HepG2 (cell line): ENCODE measurements around the gene ADARB2. TPM values are rescaled to one million over a fixed set of nuclear protein-coding genes. Genes with fewer than 3 reads are reported as not detected.

Experiments
- ATAC-seq: fragments of 200-7000 bp; cut with Tn5 transposase; 3 replicates; pipeline ENCODE4 v1.9.1; 2020; ENCODE audit warnings: mild to moderate bottlenecking, moderate library complexity
- BruUV-seq: library from RNA; stranded (reverse); fragments of 400-500 nt; replicated peaks from 2 replicates; lab custom pipeline; 2021; lab: Mats Ljungman, UMichigan
- CTCF ChIA-PET: fragments of 300-600 bp; formaldehyde crosslinking; extraction: SDS; loops from one replicate; lab custom pipeline; 2021; ENCODE audit warnings: low total read pairs, inconsistent platforms, low intra/inter-chr PET ratio; lab: Yijun Ruan, JAX
- POLR2A ChIA-PET: fragments of 350-600 bp; sonication (Branson Sonifier 250); formaldehyde crosslinking; loops from one replicate; lab custom pipeline; 2020; ENCODE audit warnings: antibody characterized with exemption, inconsistent platforms; lab: Yijun Ruan, JAX
- DNase-seq: peaks from one replicate; pipeline ENCODE4 v3.0.0-alpha.2; 2015; ENCODE audit warnings: low spot score
- FAIRE-seq: peaks from 3 replicates; lab custom pipeline; 2011; peaks lifted over from hg19 to GRCh38; lab: Jason Lieb, UNC
- H2AFZ ChIP-seq: one replicate; pipeline ENCODE4 v1.6.1; 2011; ENCODE audit warnings: low read length, inconsistent platforms
- H3K27ac ChIP-seq: fragments of 300-600 bp; 3 replicates; pipeline ENCODE4 v1.8.0; 2011; ENCODE audit warnings: mixed run types, mild to moderate bottlenecking, mixed read lengths, low read length, inconsistent platforms; ENCODE audit not compliant: insufficient read depth; ENCODE audit errors: extremely low read length
- H3K27me3 ChIP-seq, 2 experiments: fragments of 200-600 bp in 1 of 2; 2 replicates in 1 of 2; 3 replicates in 1 of 2; pipeline versions ENCODE4 v1.6.0 to v1.8.0; 2011; ENCODE audit warnings: low read length in 2 of 2, mild to moderate bottlenecking in 2 of 2, moderate library complexity in 2 of 2, inconsistent platforms in 1 of 2; ENCODE audit not compliant: insufficient read depth in 2 of 2, control insufficient read depth in 1 of 2
- H3K36me3 ChIP-seq, 2 experiments: fragments of 200-600 bp in 1 of 2; replicated peaks in 1 of 2; 2 replicates in 1 of 2; 3 replicates in 1 of 2; pipeline versions ENCODE4 v1.5.1 to v1.8.0; 2011; ENCODE audit warnings: low read length in 2 of 2, inconsistent platforms in 1 of 2; ENCODE audit not compliant: insufficient read depth in 2 of 2, control insufficient read depth in 1 of 2
- H3K4me1 ChIP-seq: 2 replicates; pipeline ENCODE4 v1.5.1; 2012; ENCODE audit warnings: low read length, inconsistent platforms; ENCODE audit not compliant: insufficient read depth
- H3K4me2 ChIP-seq: 2 replicates; pipeline ENCODE4 v1.6.0; 2011; ENCODE audit warnings: low read depth, low read length, inconsistent platforms
- H3K4me3 ChIP-seq, 3 experiments: fragments of 200-600 bp in 1 of 3; sonication (generic), shearing (Covaris generic) in 1 of 3; replicated peaks in 1 of 3; 2 replicates each; pipeline ENCODE4 v1.5.1; 2011 to 2016; ENCODE audit warnings: low read length in 3 of 3, inconsistent platforms in 2 of 3, low read depth in 2 of 3, mild to moderate bottlenecking in 2 of 3, control low read depth in 1 of 3, mixed read lengths in 1 of 3; ENCODE audit not compliant: insufficient read depth in 1 of 3
- H3K79me2 ChIP-seq: one replicate; pipeline ENCODE4 v1.6.1; 2011; ENCODE audit warnings: low read length, inconsistent platforms; ENCODE audit not compliant: insufficient read depth
- H3K9ac ChIP-seq: 2 replicates; pipeline ENCODE4 v1.6.0; 2011; ENCODE audit warnings: mild to moderate bottlenecking, low read depth, low read length, inconsistent platforms; ENCODE audit not compliant: insufficient read depth
- H3K9me3 ChIP-seq: 2 replicates; pipeline ENCODE4 v1.5.1; 2012; ENCODE audit warnings: mild to moderate bottlenecking, low read length
- H4K20me1 ChIP-seq: 2 replicates; pipeline ENCODE4 v1.6.0; 2011; ENCODE audit warnings: inconsistent platforms, mild to moderate bottlenecking, low read length, moderate library complexity; ENCODE audit not compliant: insufficient read depth
- BRCA1 ChIP-seq: sonication (generic); formaldehyde crosslinking; IDR thresholded peaks from 2 replicates; pipeline ENCODE4 v1.4.0; 2020; ENCODE audit warnings: missing genetic modification reagents
- GTF3A ChIP-seq: sonication (generic); formaldehyde crosslinking; conservative IDR thresholded peaks from 2 replicates; pipeline ENCODE4 v1.4.0; 2020; ENCODE audit warnings: mild to moderate bottlenecking, missing genetic modification reagents
- MEF2D ChIP-seq: sonication (generic); formaldehyde crosslinking; IDR thresholded peaks from 2 replicates; pipeline ENCODE4 v1.5.1; 2020; ENCODE audit warnings: mild to moderate bottlenecking, missing genetic modification reagents
- PRDM15 ChIP-seq: sonication (generic); formaldehyde crosslinking; IDR thresholded peaks from 2 replicates; pipeline ENCODE4 v1.4.0; 2020; ENCODE audit warnings: missing genetic modification reagents
- RAD21 ChIP-seq: fragments of 450-650 bp; formaldehyde crosslinking; IDR thresholded peaks from 2 replicates; pipeline ENCODE4 v1.5.0; 2020; ENCODE audit warnings: mild to moderate bottlenecking
- SSRP1 ChIP-seq: IDR thresholded peaks from 2 replicates; pipeline ENCODE4 v1.6.1; 2016; ENCODE audit warnings: control low read depth
- ZNF256 ChIP-seq: sonication (generic); formaldehyde crosslinking; conservative IDR thresholded peaks from 2 replicates; pipeline ENCODE4 v1.4.0; 2020; ENCODE audit warnings: missing genetic modification reagents
- WGBS: methylation state at CpG from one replicate; pipeline ENCODE4 v1.1.6; 2017; ENCODE audit warnings: low lambda C conversion rate; 5-methylcytosine and 5-hydroxymethylcytosine counted together
- in situ Hi-C: cut with HindIII; loops from 2 replicates; pipeline ENCODE4 v1.10.0; 2017; ENCODE audit warnings: low pct_unique_long_range_greater_than_20kb; ENCODE audit not compliant: extremely low pct_ligation_motif_present
- intact Hi-C: fragments of 100-400 bp; cut with micrococcal nuclease; formaldehyde crosslinking; loops from one replicate; pipeline ENCODE4 v1.10.0; 2022; ENCODE audit not compliant: unreplicated experiment
- polyA plus RNA-seq, 8 experiments: library from polyadenylated mRNA; depleted of rRNA in 3 of 8; stranded (reverse) in 7 of 8; unstranded in 1 of 8; fragments of >200 nt; fragmentation: Illumina TruSeq in 4 of 8; extraction: Trizol in 4 of 8; gene quantifications; 2 replicates each; pipeline versions ENCODE4 v1.2.1 to v1.2.3, GENCODE V29; 2011 to 2016; ENCODE audit warnings: low read depth in 4 of 8, missing spikeins in 1 of 8, mixed read lengths in 1 of 8; ENCODE audit not compliant: insufficient read depth in 1 of 8
- total RNA-seq, 5 experiments: library from RNA; depleted of rRNA; stranded (reverse); fragments of >200 nt; fragmentation: Illumina TruSeq; extraction: Trizol; gene quantifications; 2 replicates each; pipeline ENCODE4 v1.2.3, GENCODE V29; 2016; ENCODE audit warnings: low read depth in 1 of 5
- TF ChIP-seq, protein P1 (sequence below): sonication (generic); formaldehyde crosslinking; IDR thresholded peaks from 2 replicates; pipeline ENCODE4 v1.5.1; 2020; ENCODE audit warnings: mild to moderate bottlenecking, missing genetic modification reagents, moderate library complexity

ADARB2 gene
- total and polyA plus RNA-seq, 2 of the 13 experiments (the other 11 are each of a cell fraction or from before 2014, with no cell fraction given) = not detected

DNA sequence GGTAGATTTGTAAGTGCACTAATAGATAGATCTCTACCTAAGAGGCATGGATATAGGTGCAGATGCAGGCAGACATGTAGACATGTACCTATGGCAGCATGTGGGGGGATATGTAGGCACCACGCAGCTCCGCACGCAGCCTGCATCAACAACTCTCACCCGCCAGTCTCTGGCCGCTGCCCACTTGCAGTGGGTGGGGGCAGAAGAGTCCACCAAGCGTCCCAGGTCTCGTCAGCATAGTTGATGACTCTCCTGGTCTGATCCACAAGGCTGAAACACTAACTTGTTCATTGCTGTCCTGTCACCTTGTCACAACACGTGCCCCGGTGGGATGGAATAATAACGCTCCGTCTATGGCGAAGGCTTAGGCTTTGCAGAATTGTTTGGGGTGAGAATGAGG lies 252.0 kb downstream of the ADARB2 start:
- no peaks in the 10 kb centered on the region for H3K4me1 ChIP-seq
- H3K4me2 ChIP-seq = no peak overlapping the region
- intact Hi-C loops = no loop called here
- POLR2A ChIA-PET = no interaction called here
- no peak overlapping the region for H3K9ac ChIP-seq
- CTCF ChIA-PET = no interaction called here
- no peaks in the 10 kb centered on the region for H3K79me2 ChIP-seq
- in situ Hi-C loops = no loop called here
- WGBS = 80% methylated on average over 5 of the region's 12 CpGs
- H3K27me3 ChIP-seq = no peaks in the 10 kb centered on the region; a peak in 1 of 5 replicates
- no peaks in the 10 kb centered on the region for H4K20me1 ChIP-seq
- H3K36me3 ChIP-seq = no peaks in the 10 kb centered on the region
- no peak overlapping the region for H3K4me3 ChIP-seq
- no peak for ATAC-seq
- H2AFZ ChIP-seq = no peak overlapping the region
- no peak for FAIRE-seq
- no peak for DNase-seq
- no peaks in the 10 kb centered on the region for H3K9me3 ChIP-seq
- TF ChIP-seq, protein P1, sequence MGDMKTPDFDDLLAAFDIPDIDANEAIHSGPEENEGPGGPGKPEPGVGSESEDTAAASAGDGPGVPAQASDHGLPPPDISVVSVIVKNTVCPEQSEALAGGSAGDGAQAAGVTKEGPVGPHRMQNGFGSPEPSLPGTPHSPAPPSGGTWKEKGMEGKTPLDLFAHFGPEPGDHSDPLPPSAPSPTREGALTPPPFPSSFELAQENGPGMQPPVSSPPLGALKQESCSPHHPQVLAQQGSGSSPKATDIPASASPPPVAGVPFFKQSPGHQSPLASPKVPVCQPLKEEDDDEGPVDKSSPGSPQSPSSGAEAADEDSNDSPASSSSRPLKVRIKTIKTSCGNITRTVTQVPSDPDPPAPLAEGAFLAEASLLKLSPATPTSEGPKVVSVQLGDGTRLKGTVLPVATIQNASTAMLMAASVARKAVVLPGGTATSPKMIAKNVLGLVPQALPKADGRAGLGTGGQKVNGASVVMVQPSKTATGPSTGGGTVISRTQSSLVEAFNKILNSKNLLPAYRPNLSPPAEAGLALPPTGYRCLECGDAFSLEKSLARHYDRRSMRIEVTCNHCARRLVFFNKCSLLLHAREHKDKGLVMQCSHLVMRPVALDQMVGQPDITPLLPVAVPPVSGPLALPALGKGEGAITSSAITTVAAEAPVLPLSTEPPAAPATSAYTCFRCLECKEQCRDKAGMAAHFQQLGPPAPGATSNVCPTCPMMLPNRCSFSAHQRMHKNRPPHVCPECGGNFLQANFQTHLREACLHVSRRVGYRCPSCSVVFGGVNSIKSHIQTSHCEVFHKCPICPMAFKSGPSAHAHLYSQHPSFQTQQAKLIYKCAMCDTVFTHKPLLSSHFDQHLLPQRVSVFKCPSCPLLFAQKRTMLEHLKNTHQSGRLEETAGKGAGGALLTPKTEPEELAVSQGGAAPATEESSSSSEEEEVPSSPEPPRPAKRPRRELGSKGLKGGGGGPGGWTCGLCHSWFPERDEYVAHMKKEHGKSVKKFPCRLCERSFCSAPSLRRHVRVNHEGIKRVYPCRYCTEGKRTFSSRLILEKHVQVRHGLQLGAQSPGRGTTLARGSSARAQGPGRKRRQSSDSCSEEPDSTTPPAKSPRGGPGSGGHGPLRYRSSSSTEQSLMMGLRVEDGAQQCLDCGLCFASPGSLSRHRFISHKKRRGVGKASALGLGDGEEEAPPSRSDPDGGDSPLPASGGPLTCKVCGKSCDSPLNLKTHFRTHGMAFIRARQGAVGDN (CRISPR knock-in tag) = no peak
- no peak for TF ChIP-seq BRCA1
- TF ChIP-seq ZNF256 (CRISPR knock-in tag) = no peak
- TF ChIP-seq, all 625 proteins: peak for 0
- no peak overlapping the region for H3K27ac ChIP-seq
- no TSS peak for BruUV-seq

DNA sequence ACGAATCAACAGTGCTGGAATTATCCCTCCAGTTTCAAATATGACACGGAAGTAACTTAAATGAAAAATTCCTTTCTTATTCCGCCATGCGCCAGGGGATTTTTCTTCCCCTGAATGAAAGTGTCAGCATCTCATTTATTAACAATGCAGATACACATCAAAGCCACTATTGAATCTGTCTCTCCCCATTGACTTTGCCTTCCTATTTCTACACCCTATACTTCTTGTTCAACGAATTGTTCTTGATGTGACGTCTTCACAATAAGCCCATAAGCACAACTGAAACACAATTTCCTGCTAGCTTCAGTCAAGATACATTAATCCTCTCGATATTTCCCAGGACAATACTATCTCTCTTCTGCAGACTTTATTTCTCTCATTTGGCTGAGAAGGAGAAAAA lies 253.5 kb downstream of the ADARB2 start:
- Histone ChIP-seq H3K4me2 (no peak overlapping the region), H3K36me3 (no peaks in the 10 kb centered on the region), H3K4me1 (no peaks in the 10 kb centered on the region), H3K27ac (no peak overlapping the region), H3K9me3 (no peaks in the 10 kb centered on the region), H3K27me3 (peaks cover 3 to 10% of the 10 kb centered on the region in 2 experiments; a peak in 4 of 5 replicates), H3K4me3 (no peak overlapping the region), H3K9ac (no peak overlapping the region), H4K20me1 (no peaks in the 10 kb centered on the region), H3K79me2 (no peaks in the 10 kb centered on the region), H2AFZ (no peak overlapping the region)
- FAIRE-seq (no peak), ATAC-seq (no peak), DNase-seq (no peak)
- CTCF ChIA-PET = no interaction called here
- 26% methylated on average over 7 of the region's 7 CpGs for WGBS
- POLR2A ChIA-PET = no interaction called here
- intact Hi-C loops = no loop called here
- TF ChIP-seq RAD21 (CRISPR knock-in tag) (no peak), MEF2D (CRISPR knock-in tag) (no peak), SSRP1 (CRISPR knock-in tag) (no peak), PRDM15 (CRISPR knock-in tag) (no peak), GTF3A (no peak)
- in situ Hi-C loops = no loop called here
- no TSS peak for BruUV-seq
